Activated CD8-positive, alpha-beta T cell treated with anti-CD3 and anti-CD28 coated beads, Interleukin-2, amount 10 ng/mL, durations not matched to agents 7 days and 5 days (primary cell): Measurements from ENCODE around the gene TUBE1. TPM values are rescaled to one million over a fixed set of nuclear protein-coding genes. Genes with fewer than 3 reads are reported as not detected.

Experiments used
- ATAC-seq: fragments of 150-1000 bp; cut with Tn5 transposase; one replicate; pipeline ENCODE4 v1.10.0; 2021; ENCODE audit warnings: moderate library complexity
- CTCF ChIA-PET: fragments of 350-600 bp; sonication (Branson Sonifier 250); formaldehyde crosslinking; loops from one replicate; lab custom pipeline; 2021; ENCODE audit warnings: antibody characterized with exemption; lab: Charles Lee
- POLR2A ChIA-PET: fragments of 350-600 bp; sonication (Branson Sonifier 250); formaldehyde crosslinking; loops from one replicate; lab custom pipeline; 2021; ENCODE audit warnings: antibody characterized with exemption; lab: Charles Lee
- DNase-seq: peaks from one replicate; pipeline ENCODE4 v3.0.0-alpha.2; 2020
- H3K27ac Mint-ChIP-seq: one replicate; pipeline ENCODE4 v1.8.0; 2021; ENCODE audit warnings: mild to moderate bottlenecking, mixed read lengths
- H3K27me3 Mint-ChIP-seq: one replicate; pipeline ENCODE4 v1.8.0; 2021; ENCODE audit warnings: low read depth, mixed read lengths
- H3K36me3 Mint-ChIP-seq: one replicate; pipeline ENCODE4 v1.8.0; 2021; ENCODE audit warnings: low read depth, mixed read lengths
- H3K4me1 Mint-ChIP-seq: one replicate; pipeline ENCODE4 v1.8.0; 2021; ENCODE audit warnings: low read depth, mixed read lengths
- H3K4me3 Mint-ChIP-seq: one replicate; pipeline ENCODE4 v1.8.0; 2021; ENCODE audit warnings: mild to moderate bottlenecking, mixed read lengths
- H3K9me3 Mint-ChIP-seq: one replicate; pipeline ENCODE4 v1.8.0; 2022; ENCODE audit warnings: mixed read lengths; ENCODE audit not compliant: insufficient read depth
- total RNA-seq, 2 experiments: library from RNA; stranded (reverse); gene quantifications; one replicate each; pipeline ENCODE4 v1.2.3, GENCODE V29; 2021

Gene TUBE1
- total RNA-seq, 2 experiments from 2014 or later = 16.0 to 16.5 TPM

GRCh38 chr6:112044196-112044595 lies 43.1 kb downstream of the TUBE1 start:
- Mint-ChIP-seq H3K27me3 (no peaks in the 10 kb centered on the region), H3K4me3 (no peak overlapping the region), H3K9me3 (no peaks in the 10 kb centered on the region), H3K27ac (no peak overlapping the region), H3K4me1 (peaks cover 20% of the 10 kb centered on the region), H3K36me3 (no peaks in the 10 kb centered on the region)
- ATAC-seq (no peak), DNase-seq (no peak)
- CTCF ChIA-PET = interaction anchor here (0.8 to 7.5 kb wide), 16 partner anchors 17 to 785 kb away, joined by 3 to 119 read pairs (median 5); partner anchors contain the start of genes FAM229B, FYN and TUBE1
- POLR2A ChIA-PET = no interaction called here

- ChIA-PET POLR2A (interaction anchor here (0.6 to 1.2 kb wide), 4 partner anchors 15 to 784 kb away, joined by 3 to 7 read pairs (median 4); a partner anchor contains a TSS), CTCF (interaction anchor here (0.6 to 7.5 kb wide), 70 partner anchors 9 to 1032 kb away, joined by 3 to 119 read pairs (median 5); partner anchors contain the start of genes FYN and REV3L)
- Mint-ChIP-seq H3K4me3 (peak overlapping the region; percentile 95), H3K4me1 (peaks cover 18% of the 10 kb centered on the region), H3K27me3 (no peaks in the 10 kb centered on the region), H3K36me3 (no peaks in the 10 kb centered on the region), H3K27ac (peak overlapping the region; percentile 99), H3K9me3 (no peaks in the 10 kb centered on the region)
- ATAC-seq (peak; percentile 99), DNase-seq (peak; percentile 96)
These were observed 44.0 kb downstream of the TUBE1 start for GRCh38 chr6:112043032-112044007.

- ChIA-PET POLR2A (interaction anchor here (0.7 kb wide), 1 partner anchor 25 kb away, joined by 3 read pairs; no protein-coding TSS in a partner anchor), CTCF (interaction anchor here (0.7 to 7.5 kb wide), 34 partner anchors 7 to 782 kb away, joined by 3 to 119 read pairs (median 4); partner anchors contain the start of genes FYN and REV3L)
- Mint-ChIP-seq H3K9me3 (no peaks in the 10 kb centered on the region), H3K4me3 (no peak overlapping the region), H3K4me1 (peaks cover 20% of the 10 kb centered on the region), H3K36me3 (no peaks in the 10 kb centered on the region), H3K27me3 (no peaks in the 10 kb centered on the region), H3K27ac (peak overlapping the region; percentile 55)
- DNase-seq = no peak
- ATAC-seq = no peak
These were observed 45.7 kb downstream of the TUBE1 start for GRCh38 chr6:112041535-112041934.

GRCh38 chr6:112040956-112041355 lies 46.3 kb downstream of the TUBE1 start:
- ATAC-seq = no peak
- CTCF ChIA-PET = interaction anchor here (0.7 to 7.5 kb wide), 18 partner anchors 9 to 782 kb away, joined by 3 to 119 read pairs (median 6); a partner anchor contains a TSS
- no peak for DNase-seq
- Mint-ChIP-seq H3K4me3 (no peak overlapping the region), H3K27ac (no peak overlapping the region), H3K9me3 (no peaks in the 10 kb centered on the region), H3K36me3 (no peaks in the 10 kb centered on the region), H3K27me3 (no peaks in the 10 kb centered on the region), H3K4me1 (peaks cover 20% of the 10 kb centered on the region)
- POLR2A ChIA-PET = interaction anchor here (0.7 kb wide), 1 partner anchor 25 kb away, joined by 3 read pairs; no protein-coding TSS in a partner anchor

- ChIA-PET POLR2A (interaction anchor here (1.4 kb wide), 1 partner anchor 12 kb away, joined by 3 read pairs; no protein-coding TSS in a partner anchor), CTCF (interaction anchor here (1.0 to 7.5 kb wide), 6 partner anchors 12 to 330 kb away, joined by 3 to 119 read pairs (median 74); no protein-coding TSS in a partner anchor)
- H3K4me1 Mint-ChIP-seq = peaks cover 29% of the 10 kb centered on the region
- DNase-seq = no peak
- H3K27me3 Mint-ChIP-seq = no peaks in the 10 kb centered on the region
- H3K9me3 Mint-ChIP-seq = no peaks in the 10 kb centered on the region
- ATAC-seq = no peak
- no peaks in the 10 kb centered on the region for H3K36me3 Mint-ChIP-seq
- no peak overlapping the region for H3K4me3 Mint-ChIP-seq
- H3K27ac Mint-ChIP-seq = no peak overlapping the region
These were observed 47.9 kb downstream of the TUBE1 start for GRCh38 chr6:112039431-112039770.

- H3K9me3 Mint-ChIP-seq = no peaks in the 10 kb centered on the region
- no peak for ATAC-seq
- no peak overlapping the region for H3K4me3 Mint-ChIP-seq
- H3K36me3 Mint-ChIP-seq = no peaks in the 10 kb centered on the region
- ChIA-PET POLR2A (interaction anchor here (1.4 kb wide), 1 partner anchor 12 kb away, joined by 3 read pairs; no protein-coding TSS in a partner anchor), CTCF (interaction anchor here (1.0 to 7.5 kb wide), 7 partner anchors 12 to 780 kb away, joined by 3 to 119 read pairs (median 55); a partner anchor contains a TSS)
- H3K27me3 Mint-ChIP-seq = no peaks in the 10 kb centered on the region
- H3K27ac Mint-ChIP-seq = no peak overlapping the region
- DNase-seq = no peak
- H3K4me1 Mint-ChIP-seq = peaks cover 34% of the 10 kb centered on the region
These were observed 48.4 kb downstream of the TUBE1 start for GRCh38 chr6:112038756-112039430.

- Mint-ChIP-seq H3K27ac (no peak overlapping the region), H3K9me3 (no peaks in the 10 kb centered on the region), H3K27me3 (no peaks in the 10 kb centered on the region), H3K4me3 (no peak overlapping the region), H3K36me3 (no peaks in the 10 kb centered on the region), H3K4me1 (peaks cover 35% of the 10 kb centered on the region)
- DNase-seq = no peak
- no peak for ATAC-seq
- CTCF ChIA-PET = interaction anchor here (0.6 to 7.5 kb wide), 7 partner anchors 11 to 779 kb away, joined by 3 to 119 read pairs (median 8); a partner anchor contains a TSS
- POLR2A ChIA-PET = interaction anchor here (0.6 kb wide), 1 partner anchor 10 kb away, joined by 3 read pairs; no protein-coding TSS in a partner anchor
These were observed 49.0 kb downstream of the TUBE1 start for GRCh38 chr6:112038268-112038667.

- Mint-ChIP-seq H3K4me3 (no peak overlapping the region), H3K4me1 (peaks cover 34% of the 10 kb centered on the region), H3K27ac (no peak overlapping the region), H3K27me3 (no peaks in the 10 kb centered on the region), H3K36me3 (no peaks in the 10 kb centered on the region), H3K9me3 (no peaks in the 10 kb centered on the region)
- ATAC-seq = no peak
- DNase-seq = no peak
- ChIA-PET POLR2A (interaction anchor here (0.6 kb wide), 1 partner anchor 9 kb away, joined by 3 read pairs; no protein-coding TSS in a partner anchor), CTCF (interaction anchor here (0.6 to 7.5 kb wide), 7 partner anchors 11 to 779 kb away, joined by 3 to 119 read pairs (median 15); a partner anchor contains a TSS)
These were observed 49.5 kb downstream of the TUBE1 start for GRCh38 chr6:112037783-112038216.

GRCh38 chr6:112036088-112036637 lies 51.1 kb downstream of the TUBE1 start:
- no peak for DNase-seq
- Mint-ChIP-seq H3K4me3 (no peak overlapping the region), H3K9me3 (no peaks in the 10 kb centered on the region), H3K36me3 (no peaks in the 10 kb centered on the region), H3K27ac (no peak overlapping the region), H3K27me3 (no peaks in the 10 kb centered on the region), H3K4me1 (peaks cover 21% of the 10 kb centered on the region)
- POLR2A ChIA-PET = interaction anchor here (0.7 kb wide), 1 partner anchor 82 kb away, joined by 3 read pairs; no protein-coding TSS in a partner anchor
- no peak for ATAC-seq
- CTCF ChIA-PET = interaction anchor here (0.8 to 2.5 kb wide), 6 partner anchors 9 to 326 kb away, joined by 3 to 15 read pairs (median 6); partner anchors contain the start of gene FYN

GRCh38 chr6:112034616-112034995 lies 52.7 kb downstream of the TUBE1 start:
- ChIA-PET CTCF (interaction anchor here (1.0 to 1.4 kb wide), 3 partner anchors 8 to 27 kb away, joined by 4 to 7 read pairs (median 4); no protein-coding TSS in a partner anchor), POLR2A (no interaction called here)
- H3K27ac Mint-ChIP-seq = no peak overlapping the region
- peaks cover 24% of the 10 kb centered on the region for H3K4me1 Mint-ChIP-seq
- H3K36me3 Mint-ChIP-seq = no peaks in the 10 kb centered on the region
- no peaks in the 10 kb centered on the region for H3K27me3 Mint-ChIP-seq
- no peak for DNase-seq
- no peaks in the 10 kb centered on the region for H3K9me3 Mint-ChIP-seq
- no peak for ATAC-seq
- H3K4me3 Mint-ChIP-seq = no peak overlapping the region
